DOHH2 (cell line): Measurements from ENCODE around the gene OSBPL10.

Source experiments
- H3F3A ChIP-seq: fragments of 200-600 bp; sonication (generic), shearing (Covaris generic); 2 replicates; pipeline ENCODE4 v1.6.0; 2016; ENCODE audit warnings: antibody characterized with exemption, mild to moderate bottlenecking; ENCODE audit not compliant: control insufficient read depth, insufficient read depth
- H3K27ac ChIP-seq: fragments of 200-600 bp; sonication (generic); 2 replicates; pipeline ENCODE4 v1.5.1; 2014; ENCODE audit warnings: low read depth, mild to moderate bottlenecking, low read length, moderate library complexity
- H3K27me3 ChIP-seq: fragments of 200-600 bp; sonication (generic); 2 replicates; pipeline ENCODE4 v1.6.1; 2014; ENCODE audit warnings: mild to moderate bottlenecking, low read length, mixed read lengths; ENCODE audit not compliant: control insufficient read depth
- H3K36me3 ChIP-seq: fragments of 200-600 bp; sonication (generic); 2 replicates; pipeline ENCODE4 v1.6.1; 2014; ENCODE audit warnings: mild to moderate bottlenecking, low read length, moderate library complexity, mixed read lengths; ENCODE audit not compliant: control insufficient read depth
- H3K4me1 ChIP-seq: fragments of 200-600 bp; sonication (generic); 2 replicates; pipeline ENCODE4 v1.6.1; 2014; ENCODE audit warnings: mild to moderate bottlenecking, low read length, mixed read lengths; ENCODE audit not compliant: control insufficient read depth
- H3K4me2 ChIP-seq: fragments of 200-600 bp; sonication (generic); 2 replicates; pipeline ENCODE4 v1.6.0; 2014; ENCODE audit warnings: mild to moderate bottlenecking, low read length, moderate library complexity
- H3K4me3 ChIP-seq: fragments of 200-600 bp; sonication (generic); 2 replicates; pipeline ENCODE4 v1.5.1; 2014; ENCODE audit warnings: mild to moderate bottlenecking, low read length, mixed read lengths
- H3K79me2 ChIP-seq: fragments of 200-600 bp; sonication (generic); 2 replicates; pipeline ENCODE4 v1.6.1; 2014; ENCODE audit warnings: mild to moderate bottlenecking, low read length, mixed read lengths; ENCODE audit not compliant: control insufficient read depth
- H3K9me2 ChIP-seq: fragments of 200-600 bp; sonication (generic); replicated peaks from 2 replicates; pipeline ENCODE4 v1.6.1; 2014; ENCODE audit warnings: mild to moderate bottlenecking, low read length, mixed read lengths; ENCODE audit not compliant: control insufficient read depth
- H3K9me3 ChIP-seq: fragments of 200-600 bp; sonication (generic); 2 replicates; pipeline ENCODE4 v1.6.1; 2014; ENCODE audit warnings: antibody characterized with exemption, low read length, mixed read lengths; ENCODE audit not compliant: control insufficient read depth, insufficient read depth
- H4K20me1 ChIP-seq: fragments of 200-600 bp; sonication (generic); 2 replicates; pipeline ENCODE4 v1.6.0; 2014; ENCODE audit warnings: low read depth, mild to moderate bottlenecking, antibody characterized with exemption, low read length, moderate library complexity; ENCODE audit not compliant: control insufficient read depth, insufficient read depth
- EZH2phosphoT487 ChIP-seq: fragments of 200-600 bp; sonication (generic); IDR thresholded peaks from 2 replicates; pipeline ENCODE4 v1.6.1; 2017; ENCODE audit warnings: borderline replicate concordance, mild to moderate bottlenecking, antibody characterized with exemption, low read length, moderate library complexity, mixed read lengths
- TF ChIP-seq, protein P1 (sequence below): fragments of 200-600 bp; sonication (generic); IDR thresholded peaks from one replicate; pipeline ENCODE4 v1.5.1; 2014; ENCODE audit warnings: antibody characterized with exemption, mild to moderate bottlenecking, low read depth, low read length; ENCODE audit not compliant: poor library complexity, severe bottlenecking

The OSBPL10 gene

DNA sequence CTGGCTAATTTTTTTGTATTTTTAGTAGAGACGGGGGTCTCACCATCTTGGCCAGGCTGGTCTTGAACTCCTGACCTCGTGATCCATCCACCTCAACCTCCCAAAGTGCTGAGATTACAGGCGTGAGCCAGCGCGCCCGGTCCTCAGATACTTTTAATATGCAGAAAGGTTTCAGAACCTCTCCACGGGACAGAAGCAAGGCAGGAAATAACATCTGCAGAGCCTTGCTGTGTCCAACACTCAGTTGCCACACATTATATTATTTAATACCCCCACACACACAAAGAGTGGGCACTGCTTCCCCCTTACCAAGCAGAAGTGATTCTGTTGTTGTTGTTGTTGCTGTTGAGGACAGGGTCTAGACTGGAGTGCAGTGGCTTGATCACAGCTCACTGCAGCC, 28.0 kb downstream of the OSBPL10 start:
- peaks cover 98% of the 10 kb centered on the region for H3K4me1 ChIP-seq
- H3K27me3 ChIP-seq = no peaks in the 10 kb centered on the region
- peaks cover 16% of the 10 kb centered on the region for H3K9me3 ChIP-seq
- H4K20me1 ChIP-seq = no peaks in the 10 kb centered on the region
- H3F3A ChIP-seq = peaks cover 55% of the 10 kb centered on the region
- H3K27ac ChIP-seq = peak overlapping the region; percentile 98
- H3K4me3 ChIP-seq = peak overlapping the region; percentile 58
- H3K36me3 ChIP-seq = peaks cover 50% of the 10 kb centered on the region
- H3K79me2 ChIP-seq = peaks cover 86% of the 10 kb centered on the region
- H3K9me2 ChIP-seq = no peaks in the 10 kb centered on the region
- TF ChIP-seq, protein P1, sequence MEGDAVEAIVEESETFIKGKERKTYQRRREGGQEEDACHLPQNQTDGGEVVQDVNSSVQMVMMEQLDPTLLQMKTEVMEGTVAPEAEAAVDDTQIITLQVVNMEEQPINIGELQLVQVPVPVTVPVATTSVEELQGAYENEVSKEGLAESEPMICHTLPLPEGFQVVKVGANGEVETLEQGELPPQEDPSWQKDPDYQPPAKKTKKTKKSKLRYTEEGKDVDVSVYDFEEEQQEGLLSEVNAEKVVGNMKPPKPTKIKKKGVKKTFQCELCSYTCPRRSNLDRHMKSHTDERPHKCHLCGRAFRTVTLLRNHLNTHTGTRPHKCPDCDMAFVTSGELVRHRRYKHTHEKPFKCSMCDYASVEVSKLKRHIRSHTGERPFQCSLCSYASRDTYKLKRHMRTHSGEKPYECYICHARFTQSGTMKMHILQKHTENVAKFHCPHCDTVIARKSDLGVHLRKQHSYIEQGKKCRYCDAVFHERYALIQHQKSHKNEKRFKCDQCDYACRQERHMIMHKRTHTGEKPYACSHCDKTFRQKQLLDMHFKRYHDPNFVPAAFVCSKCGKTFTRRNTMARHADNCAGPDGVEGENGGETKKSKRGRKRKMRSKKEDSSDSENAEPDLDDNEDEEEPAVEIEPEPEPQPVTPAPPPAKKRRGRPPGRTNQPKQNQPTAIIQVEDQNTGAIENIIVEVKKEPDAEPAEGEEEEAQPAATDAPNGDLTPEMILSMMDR = no peak
- no peak for TF ChIP-seq EZH2phosphoT487
- H3K4me2 ChIP-seq = peak overlapping the region; percentile 87

DNA sequence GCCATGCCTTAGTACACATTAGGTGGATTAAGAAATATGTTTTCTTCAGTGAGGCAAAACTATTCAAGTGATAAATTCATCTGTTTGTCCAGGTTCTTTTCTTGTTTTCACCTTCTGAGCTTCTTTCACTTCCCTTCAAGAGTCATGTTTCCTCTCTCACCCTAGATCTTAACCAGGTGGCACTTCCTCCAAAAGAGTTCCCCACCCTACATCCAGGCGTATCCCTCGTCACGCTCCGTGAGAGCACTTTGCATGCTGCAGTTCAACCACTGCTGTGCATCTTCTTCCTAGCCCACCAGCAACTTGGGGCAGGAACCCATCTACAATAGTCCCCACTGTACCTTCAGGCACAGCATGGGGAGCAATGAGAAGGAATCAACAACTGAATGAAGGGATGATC, 28.9 kb downstream of the OSBPL10 start:
- Histone ChIP-seq H3F3A (peaks cover 64% of the 10 kb centered on the region), H3K27me3 (no peaks in the 10 kb centered on the region), H3K27ac (peak overlapping the region; percentile 98), H3K9me3 (peaks cover 16% of the 10 kb centered on the region), H3K9me2 (no peaks in the 10 kb centered on the region), H3K79me2 (peaks cover 86% of the 10 kb centered on the region), H3K4me2 (peak overlapping the region; percentile 87), H3K4me3 (peak overlapping the region; percentile 65), H3K4me1 (peaks cover 98% of the 10 kb centered on the region), H4K20me1 (no peaks in the 10 kb centered on the region), H3K36me3 (peaks cover 52% of the 10 kb centered on the region)
- no peak for TF ChIP-seq EZH2phosphoT487
- TF ChIP-seq, protein P1 = no peak

DNA sequence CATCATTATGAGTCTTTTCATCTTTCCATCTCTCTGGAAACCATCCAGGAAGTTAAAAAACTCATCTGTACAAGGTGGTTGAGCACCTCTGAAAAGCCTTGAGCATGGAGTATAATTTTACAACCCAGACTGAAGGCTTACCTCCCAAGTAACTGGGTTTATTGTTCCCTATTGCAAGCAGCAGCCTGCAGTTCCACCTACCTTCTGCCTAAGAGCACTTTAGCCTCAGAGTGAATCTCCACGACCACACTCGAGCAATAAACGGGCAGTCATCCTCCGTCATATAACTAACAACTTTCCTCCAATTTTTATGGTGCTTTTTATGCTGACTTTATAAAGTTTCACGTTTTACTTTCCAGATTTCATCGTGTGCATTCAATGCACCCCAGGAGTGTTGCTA, 32.8 kb downstream of the OSBPL10 start:
- H3K9me3 ChIP-seq = peaks cover 4% of the 10 kb centered on the region; the same call in 1 of the 2 replicates
- peaks cover 86% of the 10 kb centered on the region for H3K79me2 ChIP-seq
- H3K9me2 ChIP-seq = no peaks in the 10 kb centered on the region
- peaks cover 97% of the 10 kb centered on the region for H3K4me1 ChIP-seq
- H3K36me3 ChIP-seq = peaks cover 39% of the 10 kb centered on the region
- peak overlapping the region; percentile 100 for H3K4me2 ChIP-seq
- no peaks in the 10 kb centered on the region for H4K20me1 ChIP-seq
- no peaks in the 10 kb centered on the region for H3K27me3 ChIP-seq
- peak overlapping the region; percentile 87 for H3K4me3 ChIP-seq
- H3K27ac ChIP-seq = peak overlapping the region; percentile 98
- H3F3A ChIP-seq = peaks cover 64% of the 10 kb centered on the region
- TF ChIP-seq EZH2phosphoT487 = no peak
- TF ChIP-seq, protein P1 = no peak
